Activated gamma-delta T cell treated with Interleukin-2 at 50 U/mL for 16 hours (primary cell): ENCODE measurements around the gene MXRA7.
"Not testable (repeated sequence)": the region's sequence is repeated elsewhere in the genome, so short reads cannot be mapped to it uniquely, and the experiment has no call there.

Experiments used
- DNase-seq: peaks from one replicate; pipeline ENCODE4 v3.0.0-alpha.2; 2020

The MXRA7 gene

GRCh38 chr17:76715496-76715830 is 4.7 kb upstream of the MXRA7 start:
- no peak for DNase-seq

GRCh38 chr17:76714822-76715495 is 4.2 kb upstream of the MXRA7 start:
- DNase-seq, result peak; percentile 84

GRCh38 chr17:76714336-76714735 is 3.6 kb upstream of the MXRA7 start:
- DNase-seq, result no peak

- no peak for DNase-seq
Measured at GRCh38 chr17:76713765-76714164, 3.0 kb upstream of the MXRA7 start.

- not testable (repeated sequence) for DNase-seq
Measured at GRCh38 chr17:76712321-76712720, 1.6 kb upstream of the MXRA7 start.

GRCh38 chr17:76709951-76710862 is 558 bp downstream of the MXRA7 start:
- DNase-seq, result not testable (repeated sequence)

- DNase-seq, result no peak
Measured at GRCh38 chr17:76709077-76709950, 1.5 kb downstream of the MXRA7 start.

- DNase-seq, result no peak
Measured at GRCh38 chr17:76707985-76708807, 2.6 kb downstream of the MXRA7 start.

- no peak for DNase-seq
Measured at GRCh38 chr17:76706817-76707216, 3.9 kb downstream of the MXRA7 start.

GRCh38 chr17:76704805-76705204 is 6.0 kb downstream of the MXRA7 start:
- DNase-seq, result no peak

GRCh38 chr17:76702941-76703637 is 7.7 kb downstream of the MXRA7 start:
- no peak for DNase-seq

GRCh38 chr17:76702076-76702475 is 8.7 kb downstream of the MXRA7 start:
- no peak for DNase-seq

GRCh38 chr17:76701471-76701967 is 9.2 kb downstream of the MXRA7 start:
- DNase-seq, result no peak

GRCh38 chr17:76700617-76701470 is 9.9 kb downstream of the MXRA7 start:
- DNase-seq, result no peak

- no peak for DNase-seq
Measured at GRCh38 chr17:76700270-76700616, 10.5 kb downstream of the MXRA7 start.

GRCh38 chr17:76698466-76698977 is 12.2 kb downstream of the MXRA7 start:
- DNase-seq, result not testable (repeated sequence)

GRCh38 chr17:76697702-76698465 is 12.9 kb downstream of the MXRA7 start:
- DNase-seq, result no peak

GRCh38 chr17:76696763-76697701 is 13.7 kb downstream of the MXRA7 start:
- no peak for DNase-seq
